ENCODE measurements around the gene CCM2.

Gene CCM2

DNA sequence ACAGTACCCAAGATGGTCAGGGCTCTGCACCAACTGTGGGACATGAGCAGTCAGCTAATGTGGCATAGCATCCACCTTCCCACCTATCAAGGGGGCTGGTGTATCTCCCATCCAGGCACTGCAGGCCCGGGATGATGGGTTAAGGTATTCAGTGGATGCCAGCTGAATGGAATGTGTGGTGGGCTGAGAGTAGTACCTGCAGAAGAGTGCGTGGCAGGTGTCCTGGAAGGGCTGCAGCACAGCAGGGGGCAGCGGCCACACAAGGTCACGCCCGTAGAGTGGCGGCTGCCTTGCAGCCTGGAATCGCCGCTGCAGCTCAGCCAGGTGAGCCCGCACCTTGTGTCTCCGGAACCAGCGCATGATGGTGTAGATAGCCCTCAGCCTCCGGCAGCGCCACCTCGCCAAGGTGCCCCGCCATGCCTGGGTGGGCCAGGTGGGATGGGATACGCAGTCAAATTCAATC is 34.5 kb upstream of the CCM2 start:
- TF ChIP-seq ZFX (IDR thresholded peaks at IDR 0.05): no peak
- TF ChIP-seq, protein P1, sequence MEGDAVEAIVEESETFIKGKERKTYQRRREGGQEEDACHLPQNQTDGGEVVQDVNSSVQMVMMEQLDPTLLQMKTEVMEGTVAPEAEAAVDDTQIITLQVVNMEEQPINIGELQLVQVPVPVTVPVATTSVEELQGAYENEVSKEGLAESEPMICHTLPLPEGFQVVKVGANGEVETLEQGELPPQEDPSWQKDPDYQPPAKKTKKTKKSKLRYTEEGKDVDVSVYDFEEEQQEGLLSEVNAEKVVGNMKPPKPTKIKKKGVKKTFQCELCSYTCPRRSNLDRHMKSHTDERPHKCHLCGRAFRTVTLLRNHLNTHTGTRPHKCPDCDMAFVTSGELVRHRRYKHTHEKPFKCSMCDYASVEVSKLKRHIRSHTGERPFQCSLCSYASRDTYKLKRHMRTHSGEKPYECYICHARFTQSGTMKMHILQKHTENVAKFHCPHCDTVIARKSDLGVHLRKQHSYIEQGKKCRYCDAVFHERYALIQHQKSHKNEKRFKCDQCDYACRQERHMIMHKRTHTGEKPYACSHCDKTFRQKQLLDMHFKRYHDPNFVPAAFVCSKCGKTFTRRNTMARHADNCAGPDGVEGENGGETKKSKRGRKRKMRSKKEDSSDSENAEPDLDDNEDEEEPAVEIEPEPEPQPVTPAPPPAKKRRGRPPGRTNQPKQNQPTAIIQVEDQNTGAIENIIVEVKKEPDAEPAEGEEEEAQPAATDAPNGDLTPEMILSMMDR (conservative IDR thresholded peaks at IDR 0.05): no peak
- no peak overlapping the region for H3K27ac ChIP-seq

- no peak overlapping the region for H3K27ac ChIP-seq
These were observed 33.9 kb upstream of the CCM2 start for GRCh38 chr7:44965937-44966730.

DNA sequence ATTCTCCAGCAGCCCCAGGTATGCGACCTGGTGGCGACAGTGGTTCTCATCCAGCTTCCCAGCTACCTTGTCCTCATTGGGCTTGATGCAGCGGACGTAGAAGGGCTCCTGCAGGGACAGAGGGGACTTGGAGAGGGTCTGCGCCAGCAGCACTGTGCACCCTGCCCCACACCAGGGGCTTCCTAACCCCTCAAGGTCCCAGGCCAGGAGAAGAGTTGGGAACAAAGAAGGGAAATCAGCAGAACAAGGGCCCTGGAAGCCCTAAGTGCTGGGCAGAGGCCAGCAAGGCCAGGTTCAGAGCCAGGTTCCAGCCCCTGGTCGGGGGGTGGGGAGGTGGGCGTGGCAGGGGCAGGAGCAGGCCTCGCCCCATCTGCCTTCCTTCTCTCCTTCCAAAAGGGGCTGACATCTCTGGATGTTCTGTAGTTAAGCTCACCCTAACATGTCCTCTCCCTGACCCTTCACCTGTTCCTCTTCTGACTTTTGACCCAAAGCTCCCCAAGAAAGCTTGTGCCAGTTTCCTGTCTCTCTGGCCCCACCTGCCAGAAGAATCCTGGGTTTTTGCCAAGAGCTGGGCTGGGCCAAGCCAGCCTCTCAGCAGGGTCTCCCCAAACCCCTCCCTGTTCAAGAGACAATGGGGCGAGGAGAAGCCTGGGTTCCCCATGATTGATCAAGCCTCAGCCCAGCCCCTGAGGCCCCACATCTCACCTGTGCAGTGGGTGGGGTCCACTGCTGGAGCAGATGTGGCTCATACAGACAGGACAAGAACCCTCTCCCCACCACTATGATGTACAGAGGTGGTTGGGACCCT is 33.1 kb upstream of the CCM2 start:
- H3K27ac ChIP-seq: no peak overlapping the region
- TF ChIP-seq, protein P1 (conservative IDR thresholded peaks at IDR 0.05): no peak
- no peak for TF ChIP-seq ZFX (IDR thresholded peaks at IDR 0.05)

More at GRCh38 chr7:44965937-44966730, 33.9 kb upstream of the CCM2 start:
- TF ChIP-seq, protein P1 (conservative IDR thresholded peaks at IDR 0.05): no peak
- no peak for TF ChIP-seq ZFX (IDR thresholded peaks at IDR 0.05)

GRCh38 chr7:44967571-44968446 is 32.2 kb upstream of the CCM2 start:
- no peak overlapping the region for H3K27ac ChIP-seq
- TF ChIP-seq, protein P1 (conservative IDR thresholded peaks at IDR 0.05): no peak; the same call in 1 of the 2 replicates
- no peak for TF ChIP-seq ZFX (IDR thresholded peaks at IDR 0.05)

DNA sequence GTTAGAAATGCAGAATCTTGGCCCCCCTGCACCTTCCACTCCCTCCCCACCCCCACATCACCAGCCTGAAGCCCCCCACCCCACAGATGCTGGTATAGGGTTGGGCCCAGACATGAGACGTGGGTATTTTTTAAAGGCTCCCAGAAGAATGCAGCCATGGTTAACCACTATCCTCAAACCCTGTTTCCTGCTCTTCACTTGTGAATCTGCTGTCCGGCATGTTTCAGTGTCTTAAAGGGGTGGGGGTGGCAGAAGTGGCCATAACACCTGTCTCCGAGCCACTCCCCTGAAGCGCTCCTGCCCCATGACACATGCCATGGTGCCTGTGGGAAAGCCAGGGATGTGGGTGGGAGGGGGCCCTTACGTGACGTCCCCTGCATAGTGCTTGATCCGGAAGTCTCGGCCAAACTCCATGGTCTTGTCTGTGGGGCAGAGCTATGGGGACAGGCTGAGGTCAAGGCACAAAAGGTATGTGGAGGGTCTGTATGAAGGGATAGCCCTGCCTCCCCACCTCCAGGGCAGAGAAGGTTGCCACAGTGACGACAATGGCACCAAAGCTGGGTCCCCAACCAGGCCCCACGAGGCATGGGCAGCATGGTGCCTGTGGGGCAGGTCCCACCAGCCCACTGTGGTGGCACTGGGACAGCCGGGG is 30.8 kb upstream of the CCM2 start:
- TF ChIP-seq, protein P1 (conservative IDR thresholded peaks at IDR 0.05): no peak
- TF ChIP-seq ZFX (IDR thresholded peaks at IDR 0.05): no peak
- H3K27ac ChIP-seq: no peak overlapping the region

DNA sequence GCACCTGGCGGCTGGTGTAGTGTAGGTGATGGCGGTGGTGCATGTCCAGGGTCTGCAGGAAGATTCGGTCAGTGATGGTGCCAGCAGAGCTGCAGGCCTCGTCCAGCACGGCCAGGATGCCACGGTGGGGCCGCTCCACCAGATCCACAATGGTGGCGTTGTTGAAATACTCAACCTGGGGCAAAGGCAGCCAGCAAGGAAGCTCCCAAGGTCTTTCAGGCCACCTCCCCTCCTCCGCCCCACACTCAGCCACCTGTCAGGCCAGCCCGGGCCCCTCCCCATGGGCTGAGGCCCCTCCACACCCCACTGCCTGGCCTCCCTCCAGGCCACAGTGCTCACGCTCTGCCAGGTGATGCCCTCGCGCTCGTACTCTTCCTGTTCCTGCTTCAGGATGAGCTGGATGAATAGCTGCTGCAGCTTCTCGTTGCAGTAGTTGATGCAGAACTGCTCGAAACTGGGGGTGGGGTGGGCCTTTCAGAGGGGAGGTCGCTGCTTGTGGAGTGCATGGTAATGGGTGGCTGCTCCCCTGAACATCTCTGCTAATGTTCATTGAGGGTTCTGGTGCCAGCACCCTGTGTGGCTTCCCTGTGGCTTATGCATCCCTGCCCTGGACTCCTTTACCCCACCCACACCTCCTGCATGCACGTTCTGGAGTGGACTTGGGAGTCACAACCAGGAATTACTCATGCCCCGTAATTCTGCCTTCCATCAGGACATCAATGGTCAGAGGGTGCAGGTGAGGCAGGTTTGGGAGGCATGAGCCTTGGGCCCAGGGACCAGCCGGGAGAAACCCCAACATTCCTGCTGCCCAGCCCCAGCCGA is 30.1 kb upstream of the CCM2 start:
- TF ChIP-seq ZFX (IDR thresholded peaks at IDR 0.05): no peak
- TF ChIP-seq, protein P1 (conservative IDR thresholded peaks at IDR 0.05): no peak
- no peak overlapping the region for H3K27ac ChIP-seq
